ENCODE measurements around the gene CDYL.

Gene CDYL

GRCh38 chr6:4799912-4800311, 23.7 kb downstream of the CDYL start:
- Histone ChIP-seq H3K4me3 (ENCODE audit: low read depth, low read length) (no peak overlapping the region), H3K27me3 (ENCODE audit: control insufficient read depth, insufficient read depth, low read length) (no peaks in the 10 kb centered on the region), H3K9ac (no peak overlapping the region), H3K27ac (no peak overlapping the region), H3K4me2 (ENCODE audit: low read length) (no peak overlapping the region), H3K4me1 (peaks cover 13% of the 10 kb centered on the region), H3K79me2 (peaks cover 13% of the 10 kb centered on the region), H3K36me3 (ENCODE audit: control insufficient read depth, insufficient read depth, low read length) (no peaks in the 10 kb centered on the region), H2AFZ (no peak overlapping the region), H3K9me3 (ENCODE audit: control insufficient read depth, low read length) (no peaks in the 10 kb centered on the region)
- TF ChIP-seq CTCF (IDR thresholded peaks at IDR 0.05): no peak

- H3K9ac ChIP-seq: no peak overlapping the region
- H3K9me3 ChIP-seq (ENCODE audit: control insufficient read depth, low read length): no peaks in the 10 kb centered on the region
- H3K4me3 ChIP-seq (ENCODE audit: low read depth, low read length): no peak overlapping the region
- H2AFZ ChIP-seq: no peak overlapping the region
- no peaks in the 10 kb centered on the region for H3K36me3 ChIP-seq (ENCODE audit: control insufficient read depth, insufficient read depth, low read length)
- peaks cover 13% of the 10 kb centered on the region for H3K4me1 ChIP-seq
- H3K27me3 ChIP-seq (ENCODE audit: control insufficient read depth, insufficient read depth, low read length): no peaks in the 10 kb centered on the region
- peaks cover 13% of the 10 kb centered on the region for H3K79me2 ChIP-seq
- no peak overlapping the region for H3K27ac ChIP-seq
- no peak for TF ChIP-seq CTCF (IDR thresholded peaks at IDR 0.05)
- H3K4me2 ChIP-seq (ENCODE audit: low read length): no peak overlapping the region
Observed at GRCh38 chr6:4800662-4801061, 24.5 kb downstream of the CDYL start.

GRCh38 chr6:4801491-4802110, 25.4 kb downstream of the CDYL start:
- Histone ChIP-seq H3K36me3 (ENCODE audit: control insufficient read depth, insufficient read depth, low read length) (no peaks in the 10 kb centered on the region), H3K27ac (no peak overlapping the region), H3K79me2 (peaks cover 15% of the 10 kb centered on the region), H3K4me1 (peaks cover 13% of the 10 kb centered on the region), H3K9ac (no peak overlapping the region), H3K4me2 (ENCODE audit: low read length) (no peak overlapping the region), H3K4me3 (ENCODE audit: low read depth, low read length) (no peak overlapping the region), H2AFZ (no peak overlapping the region), H3K9me3 (ENCODE audit: control insufficient read depth, low read length) (no peaks in the 10 kb centered on the region), H3K27me3 (ENCODE audit: control insufficient read depth, insufficient read depth, low read length) (no peaks in the 10 kb centered on the region)
- TF ChIP-seq CTCF (IDR thresholded peaks at IDR 0.05): no peak

- no peak overlapping the region for H3K9ac ChIP-seq
- TF ChIP-seq CTCF (IDR thresholded peaks at IDR 0.05): no peak
- H3K27ac ChIP-seq: no peak overlapping the region
- peaks cover 15% of the 10 kb centered on the region for H3K79me2 ChIP-seq
- no peaks in the 10 kb centered on the region for H3K9me3 ChIP-seq (ENCODE audit: control insufficient read depth, low read length)
- peaks cover 13% of the 10 kb centered on the region for H3K4me1 ChIP-seq
- H3K36me3 ChIP-seq (ENCODE audit: control insufficient read depth, insufficient read depth, low read length): no peaks in the 10 kb centered on the region
- H3K4me2 ChIP-seq (ENCODE audit: low read length): no peak overlapping the region
- no peak overlapping the region for H2AFZ ChIP-seq
- no peaks in the 10 kb centered on the region for H3K27me3 ChIP-seq (ENCODE audit: control insufficient read depth, insufficient read depth, low read length)
- no peak overlapping the region for H3K4me3 ChIP-seq (ENCODE audit: low read depth, low read length)
Observed at GRCh38 chr6:4802312-4802935, 26.2 kb downstream of the CDYL start.

GRCh38 chr6:4803343-4803744, 27.1 kb downstream of the CDYL start:
- Histone ChIP-seq H3K4me3 (ENCODE audit: low read depth, low read length) (no peak overlapping the region), H3K27me3 (ENCODE audit: control insufficient read depth, insufficient read depth, low read length) (no peaks in the 10 kb centered on the region), H3K4me2 (ENCODE audit: low read length) (no peak overlapping the region), H3K9me3 (ENCODE audit: control insufficient read depth, low read length) (no peaks in the 10 kb centered on the region), H3K27ac (no peak overlapping the region), H3K4me1 (peaks cover 13% of the 10 kb centered on the region), H3K9ac (no peak overlapping the region), H3K79me2 (peaks cover 22% of the 10 kb centered on the region), H3K36me3 (ENCODE audit: control insufficient read depth, insufficient read depth, low read length) (no peaks in the 10 kb centered on the region), H2AFZ (no peak overlapping the region)
- no peak for TF ChIP-seq CTCF (IDR thresholded peaks at IDR 0.05)
